Stimulated activated CD4-positive, alpha-beta T cell treated with anti-CD3 and anti-CD28 coated beads, Interleukin-12 subunit alpha, Interleukin-12 subunit beta, amount 100 ng/mL, for 24 hours (primary cell): ENCODE data around the gene TLE1.

ENCODE experiments used
- DNase-seq, 2 experiments: peaks; one replicate each; pipeline ENCODE4 v3.0.0-alpha.2; 2020; ENCODE audit warnings: low read depth in 2 of 2

Gene TLE1

GRCh38 chr9:81686614-81687520, 2.5 kb downstream of the TLE1 start:
- DNase-seq: no peak

DNA sequence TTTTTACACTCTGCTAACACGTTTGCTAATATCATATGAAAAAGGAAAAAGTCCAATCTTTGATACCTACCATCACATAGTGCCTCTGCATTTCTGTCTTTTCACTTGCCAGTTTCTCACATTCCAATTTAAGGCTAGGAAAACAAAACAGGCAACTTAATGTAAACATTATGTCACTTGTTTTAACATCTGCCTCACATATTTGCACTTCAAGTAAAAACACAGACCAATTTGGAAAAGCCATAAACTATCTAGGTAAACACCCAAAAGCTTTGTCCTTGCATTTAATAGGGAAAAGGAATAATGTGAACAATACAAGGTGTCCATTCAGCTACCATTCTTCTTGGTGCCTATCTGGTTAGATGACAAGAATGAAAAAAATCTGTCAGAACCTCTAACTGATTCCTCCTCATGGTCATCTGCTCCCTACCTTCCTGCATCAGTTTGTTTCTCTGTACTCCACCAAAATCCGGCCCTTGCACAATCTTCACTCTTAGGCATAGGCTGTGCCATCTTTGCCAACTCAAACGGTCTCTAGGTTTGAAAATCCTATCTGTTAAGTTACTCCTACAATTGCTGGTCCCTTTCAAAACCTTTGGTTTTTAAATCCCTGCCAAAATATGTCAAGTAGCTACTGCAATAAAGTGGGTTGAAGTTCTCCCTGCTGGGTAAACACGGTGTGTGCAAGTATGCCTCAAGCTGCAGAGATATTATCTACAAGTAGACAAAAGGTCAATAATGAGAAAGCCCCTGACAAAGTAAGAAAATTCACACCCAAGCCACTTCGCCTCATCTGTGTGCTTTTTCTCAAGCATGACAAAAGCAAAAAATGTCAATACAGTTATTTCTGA, 3.4 kb downstream of the TLE1 start:
- DNase-seq: no peak

DNA sequence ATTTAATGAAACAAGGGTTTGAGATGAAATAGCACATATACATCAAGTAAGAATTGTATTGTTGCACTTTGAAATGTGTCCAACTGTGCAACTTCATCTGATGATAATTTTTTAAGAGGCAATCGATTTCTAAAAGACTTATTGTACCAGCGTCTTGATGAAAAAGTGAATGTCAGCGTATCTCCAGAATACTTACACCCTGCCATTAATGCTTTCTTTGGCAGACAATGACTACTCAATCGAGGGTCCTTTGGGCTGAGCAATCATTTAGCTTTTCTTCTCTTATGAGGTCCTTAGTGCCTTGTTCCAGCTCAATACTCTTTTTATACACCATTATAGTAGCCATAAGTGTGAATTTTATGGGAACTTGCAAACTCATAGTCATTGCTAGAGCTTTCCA, 4.7 kb downstream of the TLE1 start:
- no peak for DNase-seq

GRCh38 chr9:81683704-81684103, 5.6 kb downstream of the TLE1 start:
- DNase-seq: no peak

GRCh38 chr9:81683238-81683637, 6.1 kb downstream of the TLE1 start:
- DNase-seq: no peak

- DNase-seq: no peak
These were observed 6.5 kb downstream of the TLE1 start for GRCh38 chr9:81682797-81683196.

DNA sequence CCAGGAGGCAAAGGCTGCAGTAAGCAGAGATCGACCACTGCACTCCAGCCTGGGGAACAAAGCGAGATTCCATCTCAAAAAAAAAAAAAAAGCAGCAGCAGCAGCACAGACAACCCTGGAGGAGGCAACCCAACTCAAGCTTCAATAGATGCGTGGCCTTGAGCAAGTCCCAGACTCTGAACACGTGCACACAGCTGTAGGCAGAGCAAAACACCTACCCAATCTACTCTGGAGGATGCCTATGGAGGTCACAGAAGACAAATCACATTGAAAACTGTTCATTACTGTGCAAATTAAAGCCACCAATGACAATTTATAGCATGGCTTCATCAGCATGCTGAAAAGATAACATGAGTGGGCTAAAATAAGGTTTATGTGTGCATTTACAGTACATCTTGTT, 7.2 kb downstream of the TLE1 start:
- no peak for DNase-seq

DNA sequence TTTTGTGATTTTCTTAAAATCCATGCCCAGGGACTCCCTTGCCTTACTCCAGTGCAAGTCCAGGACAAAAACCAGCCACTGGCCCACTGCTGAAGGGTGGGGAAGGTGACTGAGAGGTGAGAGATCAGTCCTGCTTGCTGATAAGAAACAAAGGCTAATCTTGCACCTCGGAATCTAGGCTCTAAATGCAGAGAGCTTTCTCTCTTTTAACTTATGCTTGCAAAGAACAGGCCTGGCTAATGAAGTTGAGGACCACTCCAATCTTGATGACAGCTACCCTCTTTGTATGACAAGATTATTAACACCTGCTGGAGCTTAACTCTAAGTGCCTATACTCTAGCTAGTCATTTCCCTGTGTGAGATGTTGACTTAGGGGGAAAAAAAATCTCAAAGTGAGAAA, 8.8 kb downstream of the TLE1 start:
- no peak for DNase-seq

DNA sequence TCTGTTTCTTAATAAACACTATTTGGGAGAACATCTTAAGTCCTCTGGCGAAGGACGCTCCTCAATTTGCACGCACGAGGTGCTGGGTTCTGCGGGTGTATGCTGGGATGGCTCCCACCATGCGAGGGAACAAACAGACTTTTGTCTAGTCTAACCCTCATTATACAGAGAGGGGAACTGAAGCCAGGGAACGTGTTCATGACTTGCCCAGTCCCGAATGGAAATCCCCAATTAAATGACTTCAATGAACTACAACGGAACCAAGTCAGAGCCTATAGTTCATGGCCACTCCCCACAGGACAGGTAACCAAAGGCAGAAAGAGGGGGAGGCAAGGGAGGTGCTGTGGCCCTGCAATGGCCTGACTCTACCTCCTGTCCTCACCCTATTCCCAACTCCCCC, 9.3 kb downstream of the TLE1 start:
- DNase-seq: no peak

- no peak for DNase-seq
These were observed 11.3 kb downstream of the TLE1 start for GRCh38 chr9:81678088-81678487.

GRCh38 chr9:81676395-81676794, 13.0 kb downstream of the TLE1 start:
- DNase-seq: no peak

- no peak for DNase-seq
These were observed 16.0 kb downstream of the TLE1 start for GRCh38 chr9:81673310-81673709.

- DNase-seq: no peak
These were observed 17.5 kb downstream of the TLE1 start for GRCh38 chr9:81671880-81672280.

DNA sequence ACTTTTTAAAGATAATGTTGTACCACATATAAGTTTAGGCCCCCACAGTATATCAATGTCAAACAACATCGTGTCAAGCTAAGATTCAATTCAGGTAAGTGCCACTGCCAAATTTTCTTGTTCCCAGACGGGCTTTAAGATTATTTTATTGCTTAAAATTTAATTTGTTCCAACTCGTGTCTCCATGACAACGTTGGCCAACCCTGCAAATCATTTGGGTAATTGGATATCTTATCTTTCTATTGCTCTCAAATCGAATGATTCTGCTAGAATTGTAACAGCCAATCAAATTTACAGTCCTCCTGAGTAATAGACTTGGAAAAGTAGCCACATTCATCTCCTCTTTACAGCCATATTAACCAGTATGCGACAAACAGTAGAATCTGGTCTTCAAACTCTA, 19.5 kb downstream of the TLE1 start:
- DNase-seq: no peak

DNA sequence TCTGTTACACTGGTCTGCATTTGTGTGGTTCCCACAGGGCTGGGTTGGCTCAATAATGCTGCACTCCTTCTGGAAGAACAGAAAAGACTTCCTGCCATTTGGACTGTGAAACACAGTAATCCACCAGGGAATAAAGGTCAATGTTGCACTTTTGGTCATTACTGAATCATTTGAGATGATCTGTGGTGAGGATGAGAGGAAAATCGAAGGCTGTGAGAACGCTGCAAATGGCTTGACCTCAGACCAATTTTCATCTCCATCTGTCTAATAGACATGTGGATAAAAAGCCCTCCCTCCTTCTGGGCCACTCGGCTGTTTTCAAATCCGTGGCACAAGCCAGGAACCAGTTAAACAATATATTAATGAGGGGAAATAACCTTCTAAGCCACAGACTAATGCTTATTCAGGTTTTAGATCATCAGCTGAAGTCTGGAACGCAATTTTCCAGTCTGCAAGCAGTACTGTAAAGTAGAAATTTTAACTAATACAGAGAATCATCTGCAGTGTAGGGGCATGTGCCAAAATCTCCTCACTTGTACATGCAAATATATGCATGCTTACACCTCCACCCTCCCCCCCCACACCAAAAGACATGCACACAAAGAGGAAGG, 20.2 kb downstream of the TLE1 start:
- no peak for DNase-seq

DNA sequence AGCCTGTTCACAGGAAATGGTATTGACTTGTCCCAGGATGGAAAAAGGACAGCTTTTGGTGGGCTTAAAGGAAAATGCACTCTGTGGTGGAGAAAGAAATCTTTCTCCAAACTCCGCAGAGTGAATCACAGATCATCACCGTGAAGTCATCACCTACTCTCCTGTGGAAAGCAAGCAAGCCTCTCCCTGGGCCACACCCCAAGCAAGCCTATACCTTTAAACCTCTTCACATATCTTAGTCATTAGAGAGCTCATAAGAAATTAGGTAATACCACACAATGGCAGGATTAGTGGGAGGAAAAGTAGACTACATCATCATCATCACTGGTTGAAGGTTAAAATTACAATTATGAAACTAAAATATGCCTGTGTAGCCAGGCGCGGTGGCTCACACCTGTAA, 23.2 kb downstream of the TLE1 start:
- DNase-seq: no peak

DNA sequence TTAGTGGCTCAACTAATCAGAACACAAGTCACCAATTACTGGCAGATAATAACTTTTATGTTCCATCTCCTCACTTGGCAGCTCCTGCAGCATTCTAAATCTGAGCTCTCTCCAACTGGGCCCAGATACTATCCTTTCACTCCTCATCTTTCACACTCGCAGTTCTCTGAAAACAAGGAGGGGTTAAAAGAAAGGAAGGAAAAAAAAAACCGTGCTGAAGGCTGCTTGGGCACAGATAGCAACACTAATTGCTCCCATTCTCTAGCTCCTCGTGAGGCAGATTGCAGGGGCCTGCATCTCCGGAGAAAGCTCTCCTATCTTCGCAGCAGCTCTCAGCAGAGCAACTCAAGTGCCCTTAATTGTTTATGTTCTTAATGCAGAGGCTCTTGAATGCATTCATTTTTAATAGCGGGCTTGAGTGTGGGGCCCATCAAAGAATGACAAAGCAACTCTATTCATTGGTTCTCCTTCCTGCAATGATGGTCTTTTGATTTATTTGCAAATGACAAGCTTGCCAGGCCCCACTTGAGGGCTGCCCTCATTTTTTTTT, 23.9 kb downstream of the TLE1 start:
- no peak for DNase-seq

GRCh38 chr9:81664638-81665222, 24.6 kb downstream of the TLE1 start:
- no peak for DNase-seq

- DNase-seq: no peak
These were observed 28.0 kb downstream of the TLE1 start for GRCh38 chr9:81661339-81661738.

GRCh38 chr9:81656871-81657337, 32.4 kb downstream of the TLE1 start:
- no peak for DNase-seq

DNA sequence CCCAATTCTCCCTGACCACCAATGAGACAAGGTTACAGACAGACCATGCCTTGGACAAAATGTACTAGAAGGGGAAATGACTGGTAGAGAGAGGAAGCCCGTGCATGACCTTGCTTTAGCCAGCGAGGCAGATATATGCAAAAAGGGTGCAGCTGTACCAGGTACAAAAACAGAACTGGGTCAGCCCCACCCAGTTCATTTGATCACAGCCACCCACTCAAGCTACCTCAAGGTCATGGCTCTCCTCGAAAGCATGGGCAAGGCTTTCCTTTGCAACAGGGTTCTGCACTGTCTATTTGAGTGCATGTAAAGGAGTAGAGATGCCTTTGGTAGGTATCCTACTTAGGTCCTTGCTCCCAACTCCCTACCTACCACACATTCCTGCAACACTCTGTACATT, 33.3 kb downstream of the TLE1 start:
- no peak for DNase-seq

GRCh38 chr9:81653240-81653639, 36.1 kb downstream of the TLE1 start:
- DNase-seq: no peak
